ENCODE data around the gene KRTAP23-1. TPM values are rescaled to one million over a fixed set of nuclear protein-coding genes. Genes with fewer than 3 reads are reported as not detected.

The KRTAP23-1 gene
- total RNA-seq, 4 donors from 2014 or later: not detected

DNA sequence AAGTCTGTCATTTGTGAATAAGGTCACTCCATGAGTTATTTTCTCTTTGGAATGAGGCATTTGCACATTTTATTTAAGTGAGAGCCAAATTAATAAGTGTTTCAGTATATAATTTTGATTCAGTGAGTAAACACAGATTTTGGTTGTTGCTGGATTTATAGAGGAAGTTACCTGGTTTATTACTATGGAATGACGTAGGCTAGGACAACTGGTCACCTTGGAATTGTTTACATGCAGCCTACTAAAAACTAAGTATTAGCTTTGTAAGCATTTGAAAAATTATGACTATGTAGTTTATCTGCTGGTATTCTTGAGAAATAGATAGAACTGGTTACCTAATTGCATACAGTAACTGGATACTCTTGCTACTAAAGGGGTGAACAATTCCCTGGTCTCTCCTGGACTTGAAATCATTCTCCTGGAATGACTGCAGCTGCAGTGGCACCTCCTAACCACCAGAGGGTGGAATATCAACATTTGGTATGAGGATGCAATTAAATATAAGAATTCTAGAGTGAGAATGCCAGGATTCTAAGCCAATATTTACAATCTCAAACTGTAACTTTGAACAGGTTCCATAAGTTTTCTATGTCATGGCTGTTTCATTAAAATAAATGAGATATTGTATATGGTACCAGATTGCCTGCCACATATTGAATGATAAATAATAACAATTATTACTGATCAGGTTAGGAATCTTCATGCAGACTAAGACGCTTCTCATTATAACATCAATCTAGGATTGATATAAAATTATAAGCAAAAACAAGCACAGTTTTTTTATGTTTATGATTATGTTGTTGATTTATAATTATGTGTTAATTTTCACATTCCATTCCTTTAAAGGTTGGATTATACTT lies 7.5 kb downstream of the KRTAP23-1 start:
- Histone ChIP-seq H3K4me3 (no peak overlapping the region), H3K27me3 (no peaks in the 10 kb centered on the region), H3K27ac (no peak overlapping the region), H3K36me3 (no peaks in the 10 kb centered on the region), H3K9me3 (no peaks in the 10 kb centered on the region), H3K4me1 (no peaks in the 10 kb centered on the region)
- 90 to 93% methylated on average over 2 of the region's 2 CpGs for WGBS, 2 donors
- intact Hi-C loops (cut with DNase I): no loop called here
- TF ChIP-seq, protein P1, sequence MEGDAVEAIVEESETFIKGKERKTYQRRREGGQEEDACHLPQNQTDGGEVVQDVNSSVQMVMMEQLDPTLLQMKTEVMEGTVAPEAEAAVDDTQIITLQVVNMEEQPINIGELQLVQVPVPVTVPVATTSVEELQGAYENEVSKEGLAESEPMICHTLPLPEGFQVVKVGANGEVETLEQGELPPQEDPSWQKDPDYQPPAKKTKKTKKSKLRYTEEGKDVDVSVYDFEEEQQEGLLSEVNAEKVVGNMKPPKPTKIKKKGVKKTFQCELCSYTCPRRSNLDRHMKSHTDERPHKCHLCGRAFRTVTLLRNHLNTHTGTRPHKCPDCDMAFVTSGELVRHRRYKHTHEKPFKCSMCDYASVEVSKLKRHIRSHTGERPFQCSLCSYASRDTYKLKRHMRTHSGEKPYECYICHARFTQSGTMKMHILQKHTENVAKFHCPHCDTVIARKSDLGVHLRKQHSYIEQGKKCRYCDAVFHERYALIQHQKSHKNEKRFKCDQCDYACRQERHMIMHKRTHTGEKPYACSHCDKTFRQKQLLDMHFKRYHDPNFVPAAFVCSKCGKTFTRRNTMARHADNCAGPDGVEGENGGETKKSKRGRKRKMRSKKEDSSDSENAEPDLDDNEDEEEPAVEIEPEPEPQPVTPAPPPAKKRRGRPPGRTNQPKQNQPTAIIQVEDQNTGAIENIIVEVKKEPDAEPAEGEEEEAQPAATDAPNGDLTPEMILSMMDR (IDR thresholded peaks at IDR 0.05): peak in 5 of 6 experiments; percentile 73 to 83 (median 79)
- no peak for TF ChIP-seq POLR2A (IDR thresholded peaks at IDR 0.05)
- DNase-seq: no peak

DNA sequence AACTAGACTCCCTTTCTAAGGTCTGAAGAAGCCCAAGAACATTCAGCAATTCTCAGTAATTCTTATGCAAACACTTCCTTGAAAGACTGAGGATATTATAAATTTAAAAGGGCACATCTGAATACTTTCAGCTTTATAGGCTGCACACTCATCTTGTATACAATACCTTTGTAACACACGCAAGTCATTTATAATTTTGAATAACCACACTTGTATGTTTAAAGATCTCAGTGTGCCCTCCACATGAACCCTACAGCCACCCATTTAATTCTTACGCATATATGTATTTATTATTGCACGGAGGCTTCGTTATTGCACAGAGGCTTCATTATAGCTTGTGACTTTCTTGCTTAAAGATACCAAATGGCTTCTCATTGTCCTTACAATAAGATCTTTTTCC lies 9.7 kb downstream of the KRTAP23-1 start:
- Histone ChIP-seq H3K36me3 (no peaks in the 10 kb centered on the region), H3K4me1 (no peaks in the 10 kb centered on the region), H3K27me3 (no peaks in the 10 kb centered on the region), H3K9me3 (no peaks in the 10 kb centered on the region), H3K27ac (no peak overlapping the region), H3K4me3 (no peak overlapping the region)
- 52 to 78% methylated on average over 4 of the region's 4 CpGs for WGBS, 2 donors
- TF ChIP-seq, protein P1 (IDR thresholded peaks at IDR 0.05): no peak
- TF ChIP-seq POLR2A (IDR thresholded peaks at IDR 0.05): no peak
- no peak for DNase-seq
- intact Hi-C loops (cut with DNase I): no loop called here

DNA sequence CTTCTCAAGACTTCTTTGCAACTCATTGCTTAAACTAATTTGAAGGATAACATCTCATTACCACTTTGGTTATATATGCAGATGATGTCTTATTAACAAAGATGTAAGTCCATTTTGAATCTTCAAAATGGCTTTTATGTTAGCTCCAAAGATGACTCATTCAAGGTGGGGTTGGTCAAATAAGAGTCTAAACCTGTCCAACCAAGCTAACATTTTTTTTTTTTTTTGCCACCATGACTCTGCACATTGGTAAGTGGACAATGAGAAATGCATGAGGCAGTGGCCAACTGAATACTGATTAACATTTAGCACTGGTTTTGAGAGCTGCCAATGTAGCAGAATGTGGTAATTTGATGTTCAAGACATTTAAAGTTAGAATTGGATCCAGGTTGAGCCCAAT lies 10.6 kb downstream of the KRTAP23-1 start:
- intact Hi-C loops (cut with DNase I): no loop called here
- no peak for TF ChIP-seq POLR2A (IDR thresholded peaks at IDR 0.05)
- TF ChIP-seq, protein P1 (IDR thresholded peaks at IDR 0.05): no peak
- Histone ChIP-seq H3K36me3 (no peaks in the 10 kb centered on the region), H3K4me3 (no peak overlapping the region), H3K4me1 (no peaks in the 10 kb centered on the region), H3K27ac (no peak overlapping the region), H3K27me3 (no peaks in the 10 kb centered on the region), H3K9me3 (no peaks in the 10 kb centered on the region)
- no peak for DNase-seq

DNA sequence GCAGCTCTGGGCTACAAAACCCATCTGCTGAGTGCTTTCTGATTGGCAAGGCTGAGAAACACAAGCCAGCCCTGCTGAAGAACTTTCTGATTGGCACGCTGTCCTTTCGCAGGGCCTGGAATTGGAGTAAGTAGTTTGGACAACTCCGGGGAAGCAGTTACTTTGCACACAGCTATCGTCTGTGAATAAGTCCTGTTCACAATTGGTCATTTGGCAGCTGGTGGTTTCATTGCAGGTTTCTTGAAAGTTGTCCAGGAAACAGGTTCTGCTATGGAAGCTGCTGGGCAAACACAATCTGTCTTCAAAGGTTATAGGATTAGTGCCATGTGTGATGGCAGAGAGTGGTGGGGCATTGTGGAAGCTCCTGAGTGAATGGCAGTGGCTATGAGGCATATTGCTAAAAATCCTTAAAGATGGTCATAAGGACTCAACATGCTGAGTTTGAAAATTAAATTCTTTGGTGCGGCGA lies 11.1 kb downstream of the KRTAP23-1 start, which contains the start of gene KRTAP27-1:
Gene KRTAP27-1, minus strand, starts transcription at position 419 of the 469 bp plus-strand sequence. Its CDS starts 26 bp downstream, at position 393.
- Histone ChIP-seq H3K36me3 (no peaks in the 10 kb centered on the region), H3K9me3 (no peaks in the 10 kb centered on the region), H3K4me3 (no peak within 1 kb of the TSS), H3K27me3 (no peaks in the 10 kb centered on the region), H3K4me1 (no peaks in the 10 kb centered on the region), H3K27ac (no peak within 1 kb of the TSS)
- intact Hi-C loops (cut with DNase I): no loop called here
- 84 to 91% methylated on average over 6 of the region's 6 CpGs for WGBS, 2 donors
- no peak for DNase-seq
- TF ChIP-seq, protein P1 (IDR thresholded peaks at IDR 0.05): no peak
- TF ChIP-seq POLR2A (IDR thresholded peaks at IDR 0.05): no peak

DNA sequence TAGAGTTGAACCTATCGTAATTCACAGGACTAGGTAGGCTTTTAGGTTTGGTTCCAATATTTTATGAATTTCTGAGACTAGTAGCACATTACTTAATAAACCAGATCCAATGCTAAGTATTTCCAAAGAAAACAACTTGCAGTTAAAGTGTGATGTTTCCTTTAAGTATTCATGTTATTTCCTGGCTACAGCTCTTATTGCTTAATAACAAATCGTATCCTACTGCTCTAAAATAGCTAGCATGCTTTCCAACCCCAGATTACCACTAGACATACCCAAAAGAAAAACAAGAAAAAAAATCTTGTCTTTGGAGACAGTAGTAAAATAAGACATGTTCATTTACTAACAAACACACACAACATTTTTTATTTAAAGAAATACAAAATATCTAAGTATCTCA lies 11.8 kb downstream of the KRTAP23-1 start:
- no peak for TF ChIP-seq POLR2A (IDR thresholded peaks at IDR 0.05)
- TF ChIP-seq, protein P1 (IDR thresholded peaks at IDR 0.05): no peak
- Histone ChIP-seq H3K9me3 (no peaks in the 10 kb centered on the region), H3K27ac (no peak overlapping the region), H3K4me3 (no peak overlapping the region), H3K4me1 (no peaks in the 10 kb centered on the region), H3K36me3 (no peaks in the 10 kb centered on the region), H3K27me3 (no peaks in the 10 kb centered on the region)
- intact Hi-C loops (cut with DNase I): no loop called here
- DNase-seq: no peak
- 47 to 62% methylated on average over 2 of the region's 2 CpGs for WGBS, 2 donors

Data from esophagus squamous epithelium (tissue), 5 donors.